Ovary (tissue), 9 donors: ENCODE measurements around the gene CTRB1. TPM values are rescaled to one million over a fixed set of nuclear protein-coding genes. Genes with fewer than 3 reads are reported as not detected.
"Not testable (repeated sequence)": the region's sequence is repeated elsewhere in the genome, so short reads cannot be mapped to it uniquely, and the experiment has no call there.

Source experiments
- DNase-seq, 5 donors: peaks; one replicate each; pipeline ENCODE4 v3.0.0-alpha.2; 2019 to 2020
- H3K27ac ChIP-seq, 2 donors: fragments of 200-600 bp; one replicate each; pipeline versions ENCODE4 v1.5.1 to v1.8.0; 2019 to 2022
- H3K27me3 ChIP-seq: fragments of 200-600 bp; one replicate; pipeline ENCODE4 v1.8.0; 2022
- H3K36me3 ChIP-seq: fragments of 200-600 bp; sonication (generic); one replicate; pipeline ENCODE4 v1.5.1; 2019
- H3K4me1 ChIP-seq: one replicate; pipeline ENCODE4 v1.8.1; 2013; ENCODE audit warnings: mild to moderate bottlenecking, moderate library complexity; ENCODE audit not compliant: insufficient read depth
- H3K4me3 ChIP-seq: fragments of 200-600 bp; sonication (generic); one replicate; pipeline ENCODE4 v1.5.1; 2017
- H3K9me3 ChIP-seq, 2 donors: fragments of 200-600 bp in 1 of 2; sonication (generic) in 1 of 2; one replicate each; pipeline versions ENCODE4 v1.5.1 to v1.8.1; 2013 to 2019; ENCODE audit warnings: mild to moderate bottlenecking in 1 of 2, moderate library complexity in 1 of 2
- CTCF ChIP-seq, 3 donors: fragments of 450-650 bp in 2 of 3; fragments of 200-600 bp in 1 of 3; IDR thresholded peaks; one replicate each; pipeline versions ENCODE4 v1.5.1 to v1.8.0; 2016 to 2022; ENCODE audit warnings: antibody characterized with exemption in 3 of 3, mild to moderate bottlenecking in 1 of 3
- EP300 ChIP-seq: sonication (generic); formaldehyde crosslinking; IDR thresholded peaks from one replicate; pipeline ENCODE4 v1.6.1; 2017; ENCODE audit warnings: antibody characterized with exemption
- POLR2A ChIP-seq: fragments of 450-650 bp; IDR thresholded peaks from one replicate; pipeline ENCODE4 v1.6.1; 2017; ENCODE audit warnings: antibody characterized with exemption, mild to moderate bottlenecking, moderate library complexity
- WGBS, 3 donors: extraction: QIAGEN DNeasy Blood & Tissue Kit in 1 of 3; methylation state at CpG; one replicate each; pipeline versions ENCODE4 v1.1.5 to v1.1.7; 2013 to 2017; 5-methylcytosine and 5-hydroxymethylcytosine counted together
- intact Hi-C, 4 donors: fragments of 100-400 bp; cut with DNase I; formaldehyde crosslinking; loops; one replicate each; pipeline versions ENCODE4 v1.11.0 to v1.15.1; 2022 to 2023
- polyA plus RNA-seq, 2 donors: library from polyadenylated mRNA; stranded (reverse); fragments of 200-250 nt in 1 of 2; fragments of 350-450 nt in 1 of 2; fragmentation: Illumina TruSeq in 1 of 2; extraction: RNeasy Lipid Tissue Mini Kit (QIAGEN cat#74804) in 1 of 2; gene quantifications; one replicate each; pipeline ENCODE4 v1.2.3, GENCODE V29; 2013 to 2014
- total RNA-seq, 7 donors: library from RNA; depleted of rRNA in 2 of 7; stranded (reverse); fragments of >200 nt in 2 of 7; fragmentation: NEBNext Ultra II Directional in 3 of 7; extraction: Animal tissue kit (Norgen Biotek cat#: 25700) in 3 of 7; gene quantifications; one replicate each; pipeline versions ENCODE4 v1.1.0 to v1.2.4, GENCODE V29; 2016 to 2023
- donor health status: DM: no; HTN: no; CAD: no; lungs with moderate emphysema.
- donor health status: DM: no; HTN: no; CAD: no.
- donor health status: Bipolar disorder and iron deficiency.
- donor health status: DM: yes; HTN: yes; CAD: no.
- donor health status: DM: no; HTN: no; CAD: no.
- donor health status: DM: yes; HTN: yes; CAD: no.

CTRB1 gene
- total and polyA plus RNA-seq, 9 donors, result 0.67 to 14.7 (median 3.1) TPM; not detected in 4

- H3K9me3 ChIP-seq, result no peaks in the 10 kb centered on the region
- TF ChIP-seq EP300 (no peak), POLR2A (no peak), CTCF (IDR thresholded peaks at IDR 0.05) (no peak)
- no peaks in the 10 kb centered on the region for H3K36me3 ChIP-seq
- no peak overlapping the region for H3K4me3 ChIP-seq
- DNase-seq, result peak in 3 of 5 donors; percentile 41 to 47 (median 46)
- 85 to 86% (median 85%) methylated on average over 15 to 19 of the region's 19 CpGs for WGBS, 3 donors
- H3K4me1 ChIP-seq, result peaks cover 26% of the 10 kb centered on the region
- H3K27me3 ChIP-seq, result no peaks in the 10 kb centered on the region
- H3K27ac ChIP-seq, result peak overlapping the region in 1 of 2 donors; percentile 79
- intact Hi-C loops, result loop anchor here in 2 of 4 donors (5.0 to 10.0 kb wide), 3 partner anchors 63 to 158 kb away; no protein-coding TSS in a partner anchor
Observed at GRCh38 chr16:75239542-75240122, 20.8 kb downstream of the CTRB1 start.

GRCh38 chr16:75240633-75241032, 21.8 kb downstream of the CTRB1 start:
- intact Hi-C loops, H3K27me3 ChIP-seq, H3K36me3 ChIP-seq, H3K9me3 ChIP-seq, H3K27ac ChIP-seq, H3K4me3 ChIP-seq: not testable (repeated sequence)
- 36 to 58% (median 50%) methylated on average over 7 of the region's 7 CpGs for WGBS, 3 donors
- peak in 3 of 5 donors; percentile 28 to 41 (median 33) for DNase-seq
- H3K4me1 ChIP-seq, result peaks cover 32% of the 10 kb centered on the region

- intact Hi-C loops, result no loop called here
- Histone ChIP-seq H3K4me3 (no peak overlapping the region), H3K27ac (no peak overlapping the region), H3K27me3 (no peaks in the 10 kb centered on the region), H3K9me3 (no peaks in the 10 kb centered on the region), H3K4me1 (peaks cover 37% of the 10 kb centered on the region), H3K36me3 (no peaks in the 10 kb centered on the region)
- DNase-seq, result peak in 3 of 5 donors; percentile 28 to 31 (median 29)
- TF ChIP-seq EP300, result no peak
- TF ChIP-seq POLR2A, result no peak
- no peak for TF ChIP-seq CTCF (IDR thresholded peaks at IDR 0.05)
- WGBS, 3 donors, result 74 to 92% (median 79%) methylated on average over 5 to 8 of the region's 8 CpGs
Observed at GRCh38 chr16:75241412-75241811, 22.6 kb downstream of the CTRB1 start.

- peaks cover 40% of the 10 kb centered on the region for H3K4me1 ChIP-seq
- intact Hi-C loops, result no loop called here
- no peaks in the 10 kb centered on the region for H3K9me3 ChIP-seq
- TF ChIP-seq EP300, result no peak
- no peak for TF ChIP-seq POLR2A
- no peak for TF ChIP-seq CTCF (IDR thresholded peaks at IDR 0.05)
- H3K4me3 ChIP-seq, result no peak overlapping the region
- H3K27ac ChIP-seq, result no peak overlapping the region
- peak in 1 of 5 donors; percentile 25 for DNase-seq
- H3K27me3 ChIP-seq, result no peaks in the 10 kb centered on the region
- 87 to 93% (median 89%) methylated on average over 13 of the region's 13 CpGs for WGBS, 3 donors
- no peaks in the 10 kb centered on the region for H3K36me3 ChIP-seq
Observed at GRCh38 chr16:75241955-75242354, 23.2 kb downstream of the CTRB1 start.

DNA sequence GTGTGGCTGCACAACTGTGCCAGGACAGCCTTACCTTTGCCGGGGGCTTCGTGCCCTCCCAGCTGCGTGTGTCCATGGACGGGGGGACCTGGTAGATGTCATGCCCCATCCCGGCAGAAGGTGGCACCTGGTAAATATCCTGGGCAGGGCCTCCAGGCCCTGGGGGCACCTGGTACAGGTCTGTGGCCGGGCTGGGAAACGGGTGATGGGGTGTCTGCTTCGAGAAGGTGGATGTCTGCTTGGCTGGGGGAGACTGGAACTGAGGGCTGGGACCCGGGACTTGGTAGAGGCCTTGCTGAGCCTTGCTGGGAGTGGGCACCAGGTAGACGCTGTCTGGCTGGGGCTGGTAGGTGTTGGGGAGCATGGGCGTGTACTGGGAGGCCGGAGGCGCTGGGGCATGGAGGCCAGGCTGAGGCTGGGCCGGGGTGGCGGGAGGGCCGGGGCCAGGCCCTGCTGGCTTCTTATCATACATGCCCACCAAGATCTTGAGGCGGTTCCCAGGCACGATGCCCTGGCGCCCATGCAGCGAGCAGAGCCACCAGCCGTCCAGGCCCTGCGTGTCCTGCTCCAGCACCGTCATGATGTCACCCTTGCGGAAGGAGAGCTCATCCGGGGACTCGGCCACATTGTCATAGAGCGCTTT, 23.8 kb downstream of the CTRB1 start:
- H3K27ac ChIP-seq, H3K9me3 ChIP-seq, intact Hi-C loops, H3K27me3 ChIP-seq, H3K4me3 ChIP-seq, H3K36me3 ChIP-seq: not testable (repeated sequence)
- peaks cover 41% of the 10 kb centered on the region for H3K4me1 ChIP-seq
- peak in 2 of 5 donors; percentile 29 to 35 for DNase-seq
- WGBS, 3 donors, result 88 to 91% (median 89%) methylated on average over 26 to 27 of the region's 27 CpGs
